Kidney capillary endothelial cell (primary cell): Measurements from ENCODE around the gene REEP1.

Source experiments
- DNase-seq: peaks from one replicate; pipeline ENCODE4 v3.0.0-alpha.2; 2018; ENCODE audit warnings: low spot score

The REEP1 gene

GRCh38 chr2:86195808-86196387, 141.5 kb downstream of the REEP1 start:
- no peak for DNase-seq

GRCh38 chr2:86195055-86195807, 142.2 kb downstream of the REEP1 start, which contains the start of gene IMMT:
TSS of gene IMMT (minus strand) at chr2:86195462. CDS start at chr2:86195382, 80 bp downstream.
- DNase-seq, result peak; percentile 96

- peak; percentile 95 for DNase-seq
Measured at GRCh38 chr2:86194751-86195054, 142.7 kb downstream of the REEP1 start.

GRCh38 chr2:86193901-86194567, 143.4 kb downstream of the REEP1 start:
- DNase-seq, result no peak

GRCh38 chr2:86189782-86190416, 147.5 kb downstream of the REEP1 start:
- no peak for DNase-seq

GRCh38 chr2:86186431-86186830, 151.0 kb downstream of the REEP1 start:
- no peak for DNase-seq

- DNase-seq, result no peak
Measured at GRCh38 chr2:86185517-86186212, 151.8 kb downstream of the REEP1 start.

- no peak for DNase-seq
Measured at GRCh38 chr2:86176597-86176996, 160.8 kb downstream of the REEP1 start.

- DNase-seq, result no peak
Measured at GRCh38 chr2:86175828-86176227, 161.6 kb downstream of the REEP1 start.

GRCh38 chr2:86174445-86174844, 163.0 kb downstream of the REEP1 start:
- no peak for DNase-seq

GRCh38 chr2:86172610-86173009, 164.8 kb downstream of the REEP1 start:
- DNase-seq, result no peak

GRCh38 chr2:86171295-86171694, 166.1 kb downstream of the REEP1 start:
- DNase-seq, result no peak

- DNase-seq, result no peak
Measured at GRCh38 chr2:86170449-86170848, 167.0 kb downstream of the REEP1 start.
